GM19328 (cell line): ENCODE measurements around the gene PAQR3.

Experiments
- ATAC-seq: cut with Tn5 transposase; IDR thresholded peaks from one replicate; pipeline ENCODE4 v1.9.1; 2021; ENCODE audit warnings: mild to moderate bottlenecking, moderate library complexity; ENCODE audit not compliant: unreplicated experiment

PAQR3 gene, protein sequence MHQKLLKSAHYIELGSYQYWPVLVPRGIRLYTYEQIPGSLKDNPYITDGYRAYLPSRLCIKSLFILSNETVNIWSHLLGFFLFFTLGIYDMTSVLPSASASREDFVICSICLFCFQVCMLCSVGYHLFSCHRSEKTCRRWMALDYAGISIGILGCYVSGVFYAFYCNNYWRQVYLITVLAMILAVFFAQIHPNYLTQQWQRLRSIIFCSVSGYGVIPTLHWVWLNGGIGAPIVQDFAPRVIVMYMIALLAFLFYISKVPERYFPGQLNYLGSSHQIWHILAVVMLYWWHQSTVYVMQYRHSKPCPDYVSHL

DNA sequence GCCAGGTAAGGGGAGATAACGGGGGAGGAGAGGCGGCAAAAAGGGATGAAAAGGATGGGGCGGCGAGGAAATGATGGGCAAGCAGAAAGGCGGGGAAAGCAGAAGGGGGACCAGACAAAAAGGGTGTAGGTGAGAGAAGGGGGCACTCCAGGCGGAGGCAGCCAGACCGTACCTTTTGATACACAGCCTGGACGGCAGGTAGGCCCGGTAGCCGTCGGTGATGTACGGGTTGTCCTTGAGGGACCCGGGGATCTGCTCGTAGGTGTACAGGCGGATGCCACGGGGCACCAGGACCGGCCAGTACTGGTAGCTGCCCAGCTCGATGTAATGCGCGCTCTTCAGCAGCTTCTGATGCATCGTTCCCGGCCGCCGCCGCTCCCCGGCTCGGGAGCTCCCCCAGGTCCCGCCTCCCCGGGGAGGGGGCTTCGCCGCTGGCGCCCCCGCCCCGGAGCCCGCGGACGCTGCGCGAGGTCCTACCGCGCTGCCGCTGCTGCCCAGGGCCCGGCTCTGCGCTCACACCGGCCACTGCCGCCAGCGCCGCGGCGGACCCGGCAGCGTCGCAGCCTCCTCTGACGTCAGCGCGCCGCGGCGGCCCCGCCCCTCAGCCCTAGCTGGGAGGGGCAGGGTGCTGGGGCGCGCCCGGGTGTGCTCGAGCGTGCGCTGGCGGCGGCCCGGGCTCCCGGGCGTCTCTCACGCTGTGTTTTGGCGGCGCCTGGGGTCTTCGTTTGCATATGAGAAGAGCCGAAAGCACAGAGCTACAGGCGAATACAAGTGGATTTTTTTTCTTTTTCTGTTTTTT, at the start of gene PAQR3:
TSS of gene PAQR3 (minus strand) at position 571 of the 799 bp plus-strand sequence. CDS start at position 357, 214 bp downstream.
- ATAC-seq = peak; percentile 99

DNA sequence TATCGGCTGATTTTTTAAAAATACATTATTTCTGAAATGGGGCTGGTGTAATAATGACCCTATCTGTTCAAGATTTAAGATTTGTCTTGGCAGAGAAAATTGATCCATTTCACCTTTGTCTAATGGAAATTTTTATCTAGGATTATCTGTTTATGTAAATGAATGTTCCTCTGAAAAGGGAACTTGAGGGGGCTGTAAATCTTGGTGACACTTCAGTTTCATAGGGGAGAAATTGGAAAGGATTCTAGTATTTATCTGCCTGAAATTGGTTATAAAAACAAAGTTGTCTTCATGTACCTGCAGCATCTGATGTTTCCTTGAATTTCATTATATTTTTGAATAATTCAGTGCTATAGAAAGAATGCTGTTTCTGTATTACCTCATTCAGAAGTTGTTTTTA, 48.4 kb upstream of the PAQR3 start:
- no peak for ATAC-seq

DNA sequence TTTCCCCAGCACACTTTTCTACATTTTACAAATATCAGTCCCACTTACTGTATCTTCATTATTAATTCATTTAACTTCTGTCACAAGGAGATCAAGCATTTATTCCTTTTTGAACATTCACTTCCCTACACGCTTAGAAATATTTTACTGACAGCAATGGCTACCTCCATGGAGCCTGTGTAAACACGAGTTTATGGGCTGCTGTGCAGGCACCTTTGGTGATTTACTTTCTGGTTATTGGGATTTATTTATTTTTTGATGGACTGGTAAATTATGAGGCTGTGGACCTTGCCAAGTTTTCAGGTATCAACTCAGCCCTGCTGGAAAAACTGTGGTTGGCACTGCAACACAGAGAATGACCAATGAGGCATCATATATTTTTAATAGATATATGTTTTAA, 45.4 kb upstream of the PAQR3 start:
- no peak for ATAC-seq

DNA sequence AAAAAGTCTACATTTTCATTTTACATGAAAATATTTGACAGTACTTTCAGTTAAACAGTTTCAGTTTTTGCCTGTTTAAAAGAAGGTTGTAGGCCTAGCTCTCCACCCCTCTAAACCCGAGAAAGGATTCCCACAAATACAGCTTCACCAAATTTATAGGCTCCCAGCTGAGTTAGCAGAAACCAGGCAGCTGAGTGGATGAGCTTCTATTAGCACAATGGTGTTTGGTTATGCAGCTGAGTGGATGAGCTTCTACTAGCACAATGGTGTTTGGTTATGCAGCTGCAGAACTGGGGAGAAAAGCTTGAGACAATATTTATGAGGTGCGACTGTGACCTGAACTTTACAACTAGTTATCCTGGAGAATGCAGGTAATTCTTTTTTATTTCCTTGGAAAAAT, 36.6 kb upstream of the PAQR3 start:
- no peak for ATAC-seq

DNA sequence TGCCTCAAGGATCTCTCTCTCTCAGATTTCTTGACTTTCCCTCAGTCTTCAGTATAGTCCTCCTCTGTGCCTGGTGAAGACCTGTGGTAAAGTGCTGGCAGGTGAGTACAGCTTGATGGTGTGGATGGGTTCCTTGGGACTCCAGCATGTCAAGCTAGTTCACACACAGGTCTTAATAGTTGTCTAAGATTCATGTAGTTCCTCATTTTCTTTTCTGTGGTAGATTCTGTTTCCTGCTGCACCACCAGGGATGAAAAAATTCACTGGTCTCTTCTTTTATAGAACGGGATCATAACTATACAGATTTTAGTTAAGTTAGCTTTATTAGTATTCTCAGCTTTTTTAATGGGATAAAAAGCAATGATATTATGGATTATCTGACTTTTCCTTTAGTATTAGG, 32.5 kb upstream of the PAQR3 start:
- ATAC-seq = no peak

DNA sequence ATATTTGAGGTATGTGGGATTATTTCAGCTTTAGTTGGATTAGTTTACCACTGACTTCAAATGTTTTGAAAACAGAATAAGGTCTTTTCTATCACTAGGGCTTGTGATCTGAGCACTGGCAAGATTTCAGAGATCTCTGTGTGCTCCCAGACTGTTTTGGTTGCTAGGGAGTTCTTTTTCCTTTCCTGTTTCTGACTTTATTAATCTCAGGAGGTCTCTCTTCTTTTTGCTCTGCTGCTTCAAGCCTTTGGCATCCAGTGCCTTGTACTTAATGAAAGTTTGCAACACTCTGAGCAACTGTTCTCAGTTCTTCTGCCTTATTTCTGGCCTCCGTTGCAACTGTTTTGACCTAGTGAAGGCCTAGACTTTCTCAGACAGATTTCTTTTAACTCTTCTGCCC, 32.1 kb upstream of the PAQR3 start:
- no peak for ATAC-seq

DNA sequence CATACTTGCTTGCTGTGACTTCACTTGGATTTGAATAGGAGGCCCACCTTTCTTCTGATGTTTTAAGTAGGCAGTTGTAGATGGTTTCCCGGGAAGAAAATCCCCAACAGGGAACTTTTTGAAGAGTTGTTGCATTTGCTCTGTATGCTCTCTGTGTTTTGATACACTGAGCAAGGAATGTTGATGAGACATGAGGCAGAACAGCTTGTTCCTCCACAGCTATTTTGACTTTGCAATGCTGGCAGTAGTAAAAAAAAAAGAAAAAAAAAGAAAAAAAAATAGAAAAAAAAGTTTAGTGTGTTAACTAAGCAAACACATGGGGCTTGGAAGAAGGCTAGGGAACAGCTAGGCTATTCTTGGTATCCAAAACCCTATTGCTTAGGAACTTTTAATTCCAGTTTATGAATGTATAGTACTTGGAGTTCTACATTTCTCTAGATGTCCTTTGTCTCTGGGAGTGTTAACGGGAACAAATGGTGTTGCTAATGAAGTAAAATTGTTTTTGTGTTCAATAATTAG, 23.4 kb upstream of the PAQR3 start:
- ATAC-seq = no peak

DNA sequence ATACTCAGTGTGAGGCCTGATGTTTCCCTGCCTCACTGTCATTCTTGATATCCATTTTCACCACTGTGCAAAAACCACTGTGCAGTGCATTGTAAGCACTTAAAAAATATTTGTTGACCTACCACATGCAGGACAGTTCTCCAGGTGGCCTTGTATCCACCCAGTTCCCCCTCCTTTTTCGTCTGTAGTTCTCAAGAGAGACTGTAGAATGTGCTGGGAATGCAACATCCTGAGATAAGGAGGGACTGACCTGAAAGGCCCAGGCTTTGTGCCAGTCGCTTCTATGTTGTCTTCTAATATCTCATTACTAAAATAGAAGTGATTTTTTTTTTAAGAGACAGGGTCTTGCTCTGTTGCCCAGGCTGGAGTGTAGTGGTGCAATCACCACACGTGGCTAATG, 21.7 kb upstream of the PAQR3 start:
- ATAC-seq = no peak

DNA sequence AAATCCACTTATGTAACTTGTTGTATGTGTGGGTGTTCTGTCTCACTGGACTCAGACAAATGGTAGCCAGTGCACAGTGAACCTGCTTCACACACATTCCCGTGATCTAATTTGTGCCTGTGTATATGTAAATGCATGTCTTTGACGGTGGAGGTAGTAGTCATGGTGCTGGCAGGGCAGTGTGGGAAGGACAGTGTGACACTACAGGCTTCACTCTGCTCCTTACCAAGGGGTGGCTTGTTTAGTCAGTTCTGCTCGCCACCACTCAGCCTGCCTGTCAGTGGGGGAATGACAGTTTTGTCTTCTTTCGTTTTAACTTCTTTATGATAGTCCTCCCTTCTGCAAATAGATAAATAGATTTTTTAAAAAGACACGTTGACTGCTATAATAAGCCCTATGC, 17.7 kb upstream of the PAQR3 start:
- ATAC-seq = no peak

DNA sequence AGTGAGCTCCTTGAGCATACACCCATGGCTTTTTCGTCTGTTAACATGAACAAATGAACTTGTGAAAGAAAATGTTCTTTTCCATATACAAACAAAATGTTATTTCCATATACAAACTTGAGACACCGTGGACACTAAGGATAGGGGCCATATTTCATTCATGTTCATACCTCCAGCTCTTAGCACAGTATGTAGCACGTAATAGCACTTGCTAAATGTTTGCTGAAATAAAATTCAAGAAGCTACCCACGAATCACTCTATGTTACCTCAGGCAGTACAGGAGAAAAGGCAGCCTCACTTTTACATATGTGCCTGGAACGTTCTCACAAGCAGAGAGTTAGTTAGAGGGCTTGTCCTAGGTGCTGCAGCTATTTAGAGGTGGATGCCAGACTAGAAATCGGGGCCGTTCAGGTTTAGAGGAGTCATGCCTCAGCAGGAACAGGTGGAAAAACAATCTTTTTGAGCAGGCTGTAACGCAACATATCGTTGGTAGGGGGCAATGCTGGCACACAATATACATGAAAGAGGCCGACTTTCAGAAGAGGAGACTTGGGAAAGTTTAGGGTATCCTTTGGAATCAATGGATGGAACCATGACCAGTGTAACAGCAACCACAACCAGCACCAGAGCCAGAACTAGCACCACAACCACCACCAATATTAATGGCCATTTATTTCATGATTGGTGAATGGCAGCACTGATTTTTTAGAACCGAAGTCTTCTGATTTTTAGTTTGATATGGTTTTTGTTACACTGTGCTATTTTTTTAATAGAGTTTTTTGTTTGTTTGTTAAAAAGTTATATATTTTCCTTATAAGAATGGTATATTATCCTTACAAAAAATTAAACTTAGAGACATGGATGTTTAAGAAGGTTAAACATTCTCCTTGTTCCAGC, 14.8 kb upstream of the PAQR3 start:
- no peak for ATAC-seq

DNA sequence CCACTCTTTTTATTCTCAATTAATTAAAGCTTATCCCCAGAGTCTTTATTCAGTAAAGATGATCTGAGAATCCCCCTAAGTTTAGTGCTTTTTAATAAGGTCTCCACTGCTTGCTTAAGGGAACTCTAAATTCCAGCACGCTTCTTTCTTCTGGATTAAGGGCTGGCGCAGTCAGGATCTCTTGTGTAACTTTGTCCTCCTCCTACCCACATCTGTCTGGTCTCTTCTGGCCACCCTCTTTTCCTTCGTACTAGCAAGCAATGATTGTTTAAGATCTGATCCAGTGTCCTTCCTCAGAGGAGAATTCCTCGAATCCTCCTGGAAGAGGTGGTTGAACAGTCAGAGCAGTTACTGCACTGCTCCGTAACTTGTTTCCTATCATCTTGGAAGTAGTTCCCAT, 14.0 kb upstream of the PAQR3 start:
- ATAC-seq = no peak

DNA sequence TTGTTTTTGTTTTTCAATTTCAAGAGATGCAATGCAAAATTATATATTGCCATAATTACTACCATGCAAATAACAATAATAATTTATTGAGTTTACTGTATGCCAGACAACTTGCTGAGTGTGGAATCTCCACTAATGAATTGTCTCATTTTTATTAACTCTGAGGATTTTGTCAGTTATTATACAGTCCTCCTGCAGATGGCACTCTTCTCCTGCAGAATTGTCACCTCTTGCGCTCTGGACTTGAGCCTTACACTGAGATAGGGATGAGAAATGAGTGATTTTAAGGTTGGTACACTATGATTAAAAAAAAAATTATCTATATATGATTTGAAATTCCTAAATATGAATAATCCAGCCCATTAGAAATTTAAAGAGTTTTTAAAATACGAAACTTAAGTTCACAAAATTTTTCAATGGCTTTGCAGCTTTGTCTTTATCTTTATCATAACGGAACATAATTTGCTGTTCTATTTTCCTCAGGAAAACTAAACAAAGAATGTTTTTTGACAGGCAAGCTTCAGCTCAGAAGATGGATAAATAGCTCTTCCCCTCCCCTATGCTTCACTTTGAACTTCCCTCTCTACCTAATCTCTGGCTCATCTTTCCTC, 12.7 kb upstream of the PAQR3 start:
- peak; percentile 69 for ATAC-seq

DNA sequence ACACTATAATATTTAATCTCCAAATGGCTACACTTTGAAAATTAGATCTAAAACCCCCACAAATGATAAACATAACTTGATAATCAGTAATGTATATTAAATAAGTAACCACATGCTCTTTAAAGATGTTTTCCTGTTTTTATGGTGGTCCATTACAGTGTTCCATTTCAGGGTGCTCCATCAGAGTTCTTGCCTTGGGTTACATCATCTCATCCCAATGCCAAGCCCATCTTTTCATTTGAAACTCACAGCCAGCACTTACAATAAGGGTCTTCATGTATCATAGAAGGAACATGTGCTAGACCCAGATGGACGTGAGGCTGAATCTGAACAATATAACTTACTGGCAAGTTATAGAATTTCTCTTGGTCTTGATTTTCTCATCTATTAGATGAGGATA, 10.5 kb upstream of the PAQR3 start:
- no peak for ATAC-seq

DNA sequence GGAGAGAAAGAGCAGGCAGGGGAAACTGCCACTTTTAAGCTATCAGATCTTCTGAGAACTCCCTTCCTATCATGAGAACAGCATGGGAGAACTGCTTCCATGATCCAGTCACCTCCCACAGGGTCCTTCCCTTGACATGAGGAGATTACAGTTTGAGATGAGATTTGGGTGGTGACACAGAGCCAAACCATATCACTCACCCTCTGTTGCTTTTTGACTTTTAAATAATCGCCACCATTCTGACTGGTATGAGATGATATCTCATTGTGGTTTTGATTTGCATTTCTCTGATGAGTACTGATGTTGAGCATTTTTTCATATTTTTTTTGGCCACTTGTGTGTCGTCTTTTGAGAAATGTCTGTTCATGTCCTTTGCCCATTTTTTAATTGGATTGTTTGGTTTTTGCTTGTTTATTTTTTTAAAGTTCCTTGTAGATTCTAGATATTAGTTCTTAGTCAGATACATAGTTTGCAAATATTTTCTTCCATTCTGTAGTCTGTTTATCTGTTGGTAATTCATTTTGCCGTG, 6.5 kb upstream of the PAQR3 start:
- ATAC-seq = no peak

DNA sequence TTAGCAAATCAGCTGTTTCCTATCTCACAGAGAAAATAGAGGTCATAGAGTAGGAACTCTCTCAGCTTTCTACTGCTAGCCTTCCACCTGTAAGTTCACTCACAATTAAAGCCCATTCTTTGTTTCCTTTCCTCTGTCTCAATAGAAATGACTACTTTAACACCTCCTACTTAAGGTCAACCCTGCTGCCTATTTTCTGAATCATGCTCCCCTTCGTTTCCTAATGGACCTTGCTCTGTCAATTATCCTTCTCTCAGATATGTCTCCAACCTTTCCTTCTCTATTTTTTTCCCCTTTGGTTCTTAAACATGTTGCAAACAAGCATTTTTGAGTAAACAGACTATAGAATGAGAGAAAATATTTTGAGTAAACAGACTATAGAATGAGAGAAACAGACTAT, 5.1 kb upstream of the PAQR3 start:
- no peak for ATAC-seq

DNA sequence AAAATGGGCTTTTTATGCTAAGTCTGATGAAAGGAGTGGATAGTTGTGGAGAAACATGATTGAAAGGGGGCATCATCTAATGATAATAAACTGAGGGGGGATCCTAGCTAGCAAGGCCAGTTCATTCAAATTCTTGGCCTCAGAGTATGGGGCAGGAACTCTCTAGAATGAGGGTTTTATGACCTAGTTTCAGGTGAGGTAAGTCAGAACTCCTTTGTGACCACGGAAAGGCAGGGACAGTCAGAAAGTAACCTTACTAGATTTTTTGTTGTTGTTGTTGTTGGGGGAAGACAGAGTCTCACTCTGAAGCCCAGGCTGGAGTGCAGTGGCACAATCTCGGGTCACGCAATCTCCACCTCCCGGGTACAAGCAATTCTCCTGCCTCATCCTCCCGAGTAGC, 1.5 kb upstream of the PAQR3 start:
- ATAC-seq = no peak

DNA sequence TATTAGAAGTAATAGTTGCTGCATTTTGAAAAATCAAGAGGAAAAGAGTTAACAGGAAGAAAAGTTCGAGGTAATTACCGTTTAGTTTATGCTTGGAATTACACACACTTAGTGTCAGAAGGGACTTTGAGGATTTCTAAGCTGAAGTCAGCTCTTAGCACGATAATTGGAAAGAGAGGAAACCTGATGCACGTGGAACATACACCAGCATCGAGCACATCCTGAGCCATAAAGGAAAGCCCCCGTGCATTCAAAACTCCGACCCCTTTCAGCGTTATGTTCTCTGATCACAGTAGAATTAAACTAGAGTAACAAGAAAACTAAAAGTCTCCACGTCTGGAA, 400 bp upstream of the PAQR3 start:
- ATAC-seq = peak; percentile 20

DNA sequence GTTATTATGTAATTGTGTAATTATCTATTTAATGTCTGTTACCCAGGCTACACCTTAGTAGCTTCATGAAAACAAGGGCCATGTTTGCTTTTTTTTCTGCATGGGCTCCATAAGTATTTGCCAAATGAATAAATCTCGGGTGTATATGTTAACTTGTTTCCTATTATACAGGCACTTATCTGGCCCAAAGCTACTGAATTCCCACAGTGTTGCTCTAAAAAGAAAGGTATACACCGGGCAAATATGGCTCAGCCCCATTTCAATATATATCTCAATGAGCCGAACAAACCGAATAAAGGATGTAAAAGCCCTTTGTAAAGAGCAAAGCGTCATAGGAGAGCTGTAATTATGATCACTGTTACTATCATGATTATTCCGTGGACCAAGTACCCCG, 767 bp downstream of the PAQR3 start:
- ATAC-seq = no peak

DNA sequence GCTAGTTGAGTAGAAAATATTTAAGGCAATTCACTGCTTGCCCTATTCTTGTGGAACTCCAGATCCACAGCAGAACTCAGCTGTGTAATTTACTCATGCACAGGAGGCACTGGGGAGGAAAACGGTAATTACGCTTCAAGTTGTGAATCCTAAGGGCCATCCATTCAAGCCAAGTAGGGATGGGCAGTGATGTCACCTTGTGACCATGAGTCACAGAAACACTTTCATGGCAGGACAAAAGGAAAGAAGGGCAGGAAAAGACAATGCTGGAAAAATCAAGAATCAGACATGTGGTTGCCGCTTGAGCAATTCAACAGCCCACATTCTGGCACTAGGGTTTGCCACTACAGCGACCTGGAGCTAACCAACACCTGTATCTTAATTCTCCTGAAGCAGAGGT, 1.4 kb downstream of the PAQR3 start:
- no peak for ATAC-seq

DNA sequence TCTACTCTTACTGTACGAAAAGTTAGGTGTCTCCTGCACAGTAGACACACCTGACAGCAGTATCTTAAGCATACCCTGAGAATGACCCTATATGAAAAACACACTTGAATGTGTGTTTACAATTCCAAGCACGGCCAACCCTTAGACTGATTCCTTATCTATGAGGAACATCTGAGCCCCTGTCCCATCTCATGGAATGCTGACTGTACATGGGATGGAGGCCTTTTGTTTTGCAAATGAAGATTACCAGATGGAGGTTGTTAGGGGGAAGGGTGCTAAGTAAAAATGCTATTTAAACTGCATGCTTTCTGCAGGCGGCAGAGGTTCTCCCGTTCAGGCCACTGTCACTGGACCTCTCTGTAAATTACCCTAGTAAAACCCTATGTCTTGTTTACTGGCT, 2.2 kb downstream of the PAQR3 start:
- no peak for ATAC-seq
